HT1080 (cell line): ENCODE data around the gene SNX1. TPM values are rescaled to one million over a fixed set of nuclear protein-coding genes. Genes with fewer than 3 reads are reported as not detected.
A peak's percentile ranks its signal among the peaks of the same experiment; 100 is the strongest.

Experiments used
- DNase-seq: peaks from one replicate; pipeline ENCODE4 v3.0.0-alpha.2; 2015; ENCODE audit warnings: low read depth
- small RNA-seq: library from RNA; depleted of rRNA; stranded (forward); fragments of <200 nt; gene quantifications from one replicate; pipeline ENCODE3, GENCODE V24; 2014
- total RNA-seq: library from RNA; depleted of rRNA; stranded (reverse); fragments of >200 nt; shearing (Covaris generic); gene quantifications from 2 replicates; pipeline ENCODE4 v1.2.3, GENCODE V29; 2014; rRNA removed

Gene SNX1
- total RNA-seq, 1 experiment from 2014 or later: 48.0 TPM

- no peak for DNase-seq
Measured at GRCh38 chr15:64161688-64162477, 66.1 kb downstream of the SNX1 start.

GRCh38 chr15:64162478-64162868 is 66.7 kb downstream of the SNX1 start:
- DNase-seq: no peak

- peak; percentile 98 for DNase-seq
Measured at GRCh38 chr15:64162869-64163658, 67.3 kb downstream of the SNX1 start, which contains the start of gene PPIB. Gene PPIB, minus strand, starts transcription at chr15:64163022. Its CDS starts 36 bp downstream, at chr15:64162986.

- DNase-seq: no peak
Measured at GRCh38 chr15:64163659-64164362, 68.0 kb downstream of the SNX1 start.

- no peak for DNase-seq
Measured at GRCh38 chr15:64164436-64164835, 68.7 kb downstream of the SNX1 start.

- DNase-seq: no peak
Measured at GRCh38 chr15:64166102-64166890, 70.5 kb downstream of the SNX1 start.

- DNase-seq: no peak
Measured at GRCh38 chr15:64180235-64180824, 84.5 kb downstream of the SNX1 start.

GRCh38 chr15:64182859-64183370 is 87.1 kb downstream of the SNX1 start:
- no peak for DNase-seq

GRCh38 chr15:64185146-64185911 is 89.5 kb downstream of the SNX1 start:
- no peak for DNase-seq

GRCh38 chr15:64187396-64188191 is 91.8 kb downstream of the SNX1 start:
- DNase-seq: no peak

Small RNA genes lying within 50 kb of the gene (small RNA-seq; reads per million reads assigned to genes)
- not detected for gene RF00019

Other genes starting within 250 kb of the SNX1 start
- 0.43 TPM in 1 of 2 replicates, not detected in the other for gene DAPK2, start 49.5 kb upstream of the SNX1 start, total RNA-seq
- gene CIAO2A, start 2.1 kb upstream of the SNX1 start, total RNA-seq: 150 and 157 TPM in 2 replicates
- gene SNX22, start 55.7 kb downstream of the SNX1 start, total RNA-seq: 2.3 TPM in 2 replicates
- gene PPIB, start 67.0 kb downstream of the SNX1 start, total RNA-seq: 499 and 546 TPM in 2 replicates